Prostate gland (tissue), 2 donors: ENCODE results near the gene TET3.

Experiments
- POLR2A ChIP-seq: fragments of 450-650 bp; IDR thresholded peaks from one replicate; pipeline ENCODE4 v1.6.1; 2016; ENCODE audit warnings: antibody characterized with exemption, mild to moderate bottlenecking
- POLR2AphosphoS5 ChIP-seq: sonication (generic); formaldehyde crosslinking; IDR thresholded peaks from one replicate; pipeline ENCODE4 v1.6.1; 2017; ENCODE audit warnings: antibody characterized with exemption
- TF ChIP-seq, protein P1 (sequence below), 4 experiments: fragments of 200-600 bp in 2 of 4; fragments of 450-650 bp in 2 of 4; sonication (generic) in 2 of 4; IDR thresholded peaks; 1 replicate in 3 of 4; 2 replicates in 1 of 4; pipeline ENCODE4 v1.5.1; 2016 to 2019; ENCODE audit warnings: antibody characterized with exemption in 4 of 4, mild to moderate bottlenecking in 2 of 4, moderate library complexity in 2 of 4

DNA sequence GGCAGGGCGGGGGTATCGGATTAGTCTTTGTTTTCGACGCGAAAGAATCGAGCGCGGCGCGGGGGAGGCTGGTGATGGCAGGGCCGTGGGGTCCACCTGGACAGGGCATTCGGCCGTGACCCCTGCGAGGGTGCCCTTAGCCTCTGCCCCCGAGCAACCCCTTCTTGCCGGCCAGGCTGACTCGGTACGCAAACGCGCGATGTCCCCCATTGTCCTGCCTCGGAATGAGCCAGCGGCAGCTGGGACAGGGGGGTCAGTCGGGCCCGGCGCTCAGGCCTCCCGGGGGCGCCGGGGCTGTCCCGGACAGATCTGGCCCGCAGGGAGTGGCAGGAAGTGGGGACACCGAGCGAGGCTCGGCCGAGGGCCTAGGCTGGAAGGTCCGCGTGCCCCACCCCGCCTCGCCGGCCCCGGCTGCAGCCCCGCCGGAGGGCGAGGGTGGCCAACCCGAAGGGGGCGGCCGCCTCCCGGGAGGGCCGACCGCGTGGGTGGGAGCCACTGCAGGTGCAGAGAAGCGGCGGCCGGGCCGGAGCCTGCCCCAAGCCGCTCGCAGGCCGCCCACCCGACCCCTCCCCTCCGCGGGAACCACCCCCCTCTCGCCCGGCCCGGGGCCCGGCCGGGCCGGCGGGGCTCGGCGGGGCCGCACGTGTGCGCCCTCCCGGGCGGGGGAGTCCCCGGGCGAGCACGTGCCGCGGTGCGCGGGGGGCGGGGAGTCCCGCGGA is at the start of gene TET3:
- TF ChIP-seq, protein P1, sequence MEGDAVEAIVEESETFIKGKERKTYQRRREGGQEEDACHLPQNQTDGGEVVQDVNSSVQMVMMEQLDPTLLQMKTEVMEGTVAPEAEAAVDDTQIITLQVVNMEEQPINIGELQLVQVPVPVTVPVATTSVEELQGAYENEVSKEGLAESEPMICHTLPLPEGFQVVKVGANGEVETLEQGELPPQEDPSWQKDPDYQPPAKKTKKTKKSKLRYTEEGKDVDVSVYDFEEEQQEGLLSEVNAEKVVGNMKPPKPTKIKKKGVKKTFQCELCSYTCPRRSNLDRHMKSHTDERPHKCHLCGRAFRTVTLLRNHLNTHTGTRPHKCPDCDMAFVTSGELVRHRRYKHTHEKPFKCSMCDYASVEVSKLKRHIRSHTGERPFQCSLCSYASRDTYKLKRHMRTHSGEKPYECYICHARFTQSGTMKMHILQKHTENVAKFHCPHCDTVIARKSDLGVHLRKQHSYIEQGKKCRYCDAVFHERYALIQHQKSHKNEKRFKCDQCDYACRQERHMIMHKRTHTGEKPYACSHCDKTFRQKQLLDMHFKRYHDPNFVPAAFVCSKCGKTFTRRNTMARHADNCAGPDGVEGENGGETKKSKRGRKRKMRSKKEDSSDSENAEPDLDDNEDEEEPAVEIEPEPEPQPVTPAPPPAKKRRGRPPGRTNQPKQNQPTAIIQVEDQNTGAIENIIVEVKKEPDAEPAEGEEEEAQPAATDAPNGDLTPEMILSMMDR (IDR thresholded peaks at IDR 0.05), result no peak
- TF ChIP-seq POLR2A (no peak), POLR2AphosphoS5 (no peak)
